Non-pigmented ciliary epithelial cell (primary cell): Measurements from ENCODE around the gene NRXN3.
A peak's percentile ranks its signal among the peaks of the same experiment; 100 is the strongest.
"Not testable (repeated sequence)": the region's sequence is repeated elsewhere in the genome, so short reads cannot be mapped to it uniquely, and the experiment has no call there.

Source experiments
- DNase-seq: peaks from one replicate; pipeline ENCODE4 v3.0.0-alpha.2; 2010; ENCODE audit warnings: low read depth

NRXN3 gene

DNA sequence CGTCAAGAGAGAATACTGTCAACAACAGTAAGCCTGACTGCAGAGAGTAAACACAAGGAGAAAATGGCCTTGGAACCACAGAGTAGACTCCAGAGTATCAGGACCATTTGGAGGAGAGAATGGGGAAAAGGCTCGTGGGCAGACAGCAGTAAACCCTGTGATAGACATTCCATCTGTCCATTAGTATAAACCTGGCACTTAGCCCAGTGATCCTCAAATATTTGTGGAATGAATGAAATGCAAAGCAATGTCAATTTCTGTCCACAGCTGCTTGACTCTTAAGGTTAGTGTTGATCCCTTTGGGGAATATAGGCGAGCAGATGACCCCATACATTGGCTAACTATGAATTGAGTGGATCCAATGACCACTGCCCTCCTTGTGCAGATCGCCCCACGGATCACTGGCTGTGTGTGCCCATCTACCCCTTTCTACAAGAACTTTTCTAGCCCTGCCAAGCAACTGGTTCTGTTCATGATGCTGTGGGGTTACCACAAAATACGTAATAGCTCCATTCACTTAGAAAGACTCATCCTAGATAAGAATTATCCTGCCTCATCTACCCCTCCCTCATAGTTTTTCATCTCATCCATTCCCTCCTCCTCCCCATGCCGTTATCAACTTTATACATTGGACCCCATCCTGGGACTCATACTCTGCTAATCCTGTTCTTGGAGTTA lies 846.8 kb downstream of the NRXN3 start:
- peak; percentile 72 for DNase-seq

DNA sequence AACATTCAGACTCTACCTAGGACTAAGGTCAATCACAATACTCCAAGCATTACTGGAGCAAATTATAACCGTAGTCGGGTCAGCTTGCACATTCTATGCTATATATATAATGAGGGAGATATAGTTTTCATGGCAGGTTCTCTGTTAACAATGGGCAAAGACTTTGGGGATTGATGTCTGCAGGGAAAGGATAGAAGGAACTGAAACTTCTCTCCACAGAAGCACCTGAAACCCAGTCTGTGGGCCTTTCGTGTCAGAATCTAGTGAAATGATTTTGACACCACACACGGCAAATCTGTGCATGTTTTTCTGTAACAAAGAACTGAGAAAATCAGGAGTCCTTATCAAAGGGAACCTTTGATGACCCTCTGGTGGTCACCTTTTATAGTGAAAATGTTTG lies 847.4 kb downstream of the NRXN3 start:
- no peak for DNase-seq

GRCh38 chr14:79018836-79019235 lies 848.7 kb downstream of the NRXN3 start:
- DNase-seq: no peak

GRCh38 chr14:79019898-79020297 lies 849.7 kb downstream of the NRXN3 start:
- not testable (repeated sequence) for DNase-seq

DNA sequence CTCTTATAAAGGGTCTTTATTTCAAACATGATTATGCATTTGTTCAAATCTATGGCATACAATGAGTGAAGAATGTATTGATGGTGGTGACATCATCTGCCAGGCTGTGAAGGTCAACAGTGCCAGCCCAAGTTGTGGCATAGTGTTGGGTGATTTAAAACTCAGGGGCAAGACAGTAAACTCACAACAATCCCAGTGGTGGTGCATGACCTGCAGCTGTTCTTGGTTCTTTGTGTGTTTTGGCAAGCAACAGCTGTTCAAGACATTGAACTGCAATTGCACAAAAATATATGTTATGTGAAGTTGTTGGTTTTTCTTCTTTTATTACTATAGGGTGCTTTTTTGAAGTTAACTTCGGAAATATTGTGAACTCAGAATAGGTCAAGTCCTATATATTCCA lies 851.6 kb downstream of the NRXN3 start:
- no peak for DNase-seq

- DNase-seq: no peak
Measured at GRCh38 chr14:79027138-79027537, 857.0 kb downstream of the NRXN3 start.

DNA sequence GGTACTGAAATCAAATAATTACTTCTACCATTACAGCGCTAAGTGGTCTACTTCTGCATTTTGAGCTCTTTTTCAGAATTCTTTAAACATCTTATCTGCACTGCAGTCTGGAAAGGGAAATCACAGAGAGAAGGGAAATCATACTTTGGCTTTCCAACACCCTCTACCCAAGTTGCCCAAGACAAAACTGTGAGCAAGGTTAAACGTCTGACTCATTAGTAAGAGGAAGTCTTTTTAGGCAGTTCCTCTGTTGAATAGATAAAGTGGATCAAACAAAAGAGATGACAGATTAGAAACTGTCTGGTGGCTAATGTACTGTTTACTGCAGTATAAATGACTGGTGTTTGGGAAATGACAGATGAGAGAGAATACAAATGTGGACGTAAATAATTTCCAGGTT lies 858.1 kb downstream of the NRXN3 start:
- no peak for DNase-seq

DNA sequence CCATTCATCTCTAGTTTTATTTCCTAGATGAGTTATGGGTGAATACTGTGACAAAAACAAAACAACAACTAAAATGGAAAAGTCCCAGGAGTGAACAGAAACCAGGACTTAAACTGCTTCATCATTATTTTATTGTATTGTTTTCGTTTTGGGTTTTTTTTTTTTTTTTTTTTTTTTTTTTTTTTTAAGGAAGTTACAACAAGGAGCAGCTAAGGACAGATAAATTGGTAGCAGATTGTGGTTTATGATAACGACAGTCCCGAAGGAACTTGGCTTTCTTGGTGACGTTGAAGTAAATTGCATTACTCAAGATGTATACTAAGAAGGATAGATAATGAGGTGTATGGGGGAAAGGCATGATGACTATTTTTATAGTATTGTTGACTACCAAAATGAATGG lies 866.3 kb downstream of the NRXN3 start:
- no peak for DNase-seq

GRCh38 chr14:79037106-79037505 lies 866.9 kb downstream of the NRXN3 start:
- DNase-seq: no peak

DNA sequence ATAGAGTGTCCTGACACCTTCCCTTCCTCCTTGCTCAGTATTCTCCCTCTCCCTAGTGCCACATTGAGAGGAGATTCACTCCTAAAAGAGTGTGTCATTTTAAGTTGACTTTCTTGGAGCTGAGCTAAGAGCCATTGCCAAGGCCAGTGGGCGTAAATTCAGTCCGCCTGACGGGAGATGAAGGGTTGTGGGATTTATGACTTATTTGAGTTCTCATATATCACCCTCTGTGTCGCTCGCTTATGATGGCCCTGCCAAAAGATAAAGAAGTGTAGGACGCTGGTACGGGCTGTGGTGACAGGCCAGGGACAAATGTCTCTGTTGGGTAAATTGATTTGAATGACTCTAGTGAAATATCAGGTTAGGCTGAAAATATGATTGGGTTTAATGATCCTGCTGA lies 867.4 kb downstream of the NRXN3 start:
- no peak for DNase-seq

DNA sequence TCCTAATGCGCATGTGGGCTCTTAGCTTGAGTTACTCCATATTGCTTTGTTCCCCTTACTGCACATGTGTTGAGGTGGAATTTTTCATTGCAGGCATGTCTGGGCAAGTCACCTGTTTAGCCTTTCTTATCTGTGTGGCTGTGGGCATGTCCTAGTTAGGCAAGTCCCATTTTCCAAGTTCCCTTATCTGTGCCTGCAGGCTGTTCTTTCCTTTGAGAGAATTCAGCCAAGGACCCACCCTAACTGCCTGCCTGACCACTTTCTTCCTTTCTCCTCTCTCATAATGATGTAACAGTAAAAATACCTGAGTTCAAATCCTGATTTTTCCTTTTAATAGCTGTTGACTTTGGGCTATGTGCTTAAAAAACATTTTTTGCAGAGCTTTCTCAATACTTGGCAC lies 870.6 kb downstream of the NRXN3 start:
- no peak for DNase-seq

GRCh38 chr14:79043194-79043889 lies 873.2 kb downstream of the NRXN3 start:
- no peak for DNase-seq

- DNase-seq: peak; percentile 87
Measured at GRCh38 chr14:79044894-79045624, 874.9 kb downstream of the NRXN3 start.

GRCh38 chr14:79050787-79051727 lies 880.9 kb downstream of the NRXN3 start:
- no peak for DNase-seq

DNA sequence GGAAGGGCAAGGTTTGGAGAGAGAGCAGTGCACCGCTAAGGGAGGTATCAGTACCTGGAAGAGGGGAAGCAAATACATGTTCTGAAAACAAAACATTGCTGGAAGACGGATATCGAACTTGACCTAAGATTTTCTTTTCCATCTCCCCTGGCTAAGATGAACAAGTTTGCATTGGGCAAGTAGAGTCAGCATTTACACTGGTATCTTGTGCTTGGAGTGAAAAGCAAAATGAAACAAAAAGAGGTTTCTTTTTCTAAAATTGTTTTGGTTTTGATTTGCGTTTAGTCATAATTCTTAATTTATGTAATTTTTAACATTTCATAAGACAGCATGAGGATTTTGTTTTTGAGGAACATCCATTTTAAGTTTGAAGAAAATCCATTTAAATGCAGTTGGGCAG lies 881.6 kb downstream of the NRXN3 start:
- no peak for DNase-seq

GRCh38 chr14:79056879-79057278 lies 886.7 kb downstream of the NRXN3 start:
- peak; percentile 81 for DNase-seq

DNA sequence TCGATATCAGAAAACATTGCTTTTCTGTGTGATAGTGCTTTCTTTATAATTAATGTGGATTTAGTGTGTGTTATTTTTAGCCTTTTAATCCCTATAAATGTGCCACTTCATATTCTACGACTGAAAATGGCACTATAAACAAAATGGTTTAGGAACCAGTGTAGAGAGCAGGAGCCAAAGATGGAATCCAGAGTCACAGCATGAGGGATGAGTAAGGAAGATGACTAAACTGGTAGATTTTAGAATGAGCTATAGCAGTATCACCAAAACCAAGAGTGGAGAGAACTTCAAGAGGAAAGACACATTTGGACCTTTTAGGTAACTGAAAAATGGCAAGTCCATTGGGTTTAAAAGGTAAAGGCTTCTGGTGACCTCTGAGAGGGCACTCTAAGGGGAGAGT lies 887.2 kb downstream of the NRXN3 start:
- peak; percentile 15 for DNase-seq

DNA sequence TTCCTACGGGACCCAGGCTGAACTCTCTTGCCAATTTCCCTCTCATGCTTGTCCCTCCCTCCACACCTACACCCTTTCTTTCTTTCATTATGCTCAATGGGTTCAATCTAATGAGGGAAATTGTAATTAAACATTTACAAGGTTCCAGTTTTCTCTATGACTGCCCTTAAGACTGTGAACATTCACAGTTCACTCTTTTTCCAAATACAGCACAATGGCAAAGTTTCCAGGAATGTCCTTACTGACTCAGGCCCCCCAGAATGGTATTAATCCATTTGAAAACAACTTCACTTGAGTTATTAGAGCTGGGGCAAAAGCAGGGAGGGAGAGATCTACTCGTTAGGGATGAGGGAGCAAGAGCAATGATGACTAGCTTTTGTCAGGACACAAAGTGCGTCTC lies 892.1 kb downstream of the NRXN3 start:
- DNase-seq: no peak

DNA sequence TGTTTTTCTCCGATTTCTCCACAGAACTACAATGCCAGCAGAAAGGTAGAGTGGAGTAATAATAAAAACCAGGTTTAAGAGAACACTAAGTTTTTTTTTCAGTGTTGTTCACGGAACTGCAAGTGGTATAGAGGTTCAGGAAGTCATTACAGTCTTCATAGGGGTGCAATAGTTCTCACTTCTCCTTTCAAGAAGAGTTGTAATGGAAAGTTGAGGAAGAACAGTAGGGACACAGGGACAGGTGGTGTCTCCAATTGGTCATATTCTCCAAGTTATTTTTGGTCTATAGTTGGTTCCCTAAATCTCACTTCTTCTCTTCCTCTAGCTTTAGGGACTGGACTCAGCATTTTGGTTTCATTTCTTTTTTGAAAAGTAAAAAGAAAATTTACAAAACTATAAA lies 894.0 kb downstream of the NRXN3 start:
- no peak for DNase-seq

- no peak for DNase-seq
Measured at GRCh38 chr14:79074510-79074909, 904.3 kb downstream of the NRXN3 start.

DNA sequence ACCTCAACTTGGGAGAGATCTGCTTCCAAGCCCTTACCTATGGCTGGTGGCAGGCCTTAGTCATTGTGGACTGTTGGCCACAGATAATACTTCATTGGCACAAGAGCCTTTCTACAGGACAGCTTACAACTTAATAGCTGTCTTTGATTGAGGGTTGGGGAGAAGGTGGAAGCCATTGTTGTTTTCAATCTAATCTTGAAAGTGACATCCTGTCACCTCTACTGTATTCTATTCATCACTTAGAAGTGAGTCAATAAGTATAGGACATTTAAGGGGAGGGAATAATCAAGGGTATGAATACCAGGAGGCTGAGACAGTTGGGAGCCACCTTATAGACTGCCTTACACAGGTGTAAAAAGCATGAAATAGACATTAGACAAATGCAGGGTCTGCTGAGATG lies 906.3 kb downstream of the NRXN3 start:
- no peak for DNase-seq

DNA sequence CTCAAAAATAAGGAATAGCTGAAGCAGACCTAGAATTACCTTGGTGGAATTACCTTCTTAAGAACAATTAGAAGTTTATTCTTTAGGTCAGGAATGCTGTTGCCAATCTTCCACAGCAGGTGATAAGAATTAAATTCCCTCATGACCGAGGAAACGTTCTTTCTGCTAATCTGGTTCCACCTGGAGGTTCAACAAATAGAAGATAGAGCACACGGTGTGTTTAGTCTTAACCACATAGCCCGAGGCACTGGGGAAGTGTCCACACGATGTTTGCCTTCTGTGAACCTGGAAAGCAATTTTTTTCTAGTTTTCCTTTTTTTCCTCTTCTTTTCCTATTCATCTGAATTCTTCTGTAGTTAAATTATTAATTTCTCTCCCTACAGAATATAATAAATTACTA lies 906.9 kb downstream of the NRXN3 start:
- DNase-seq: no peak
